ENCODE measurements around the gene GASK1A. TPM values are rescaled to one million over a fixed set of nuclear protein-coding genes. Genes with fewer than 3 reads are reported as not detected.
"Not testable (repeated sequence)": the region's sequence is repeated elsewhere in the genome, so short reads cannot be mapped to it uniquely, and the experiment has no call there.

The GASK1A gene
- total RNA-seq, 2 donors from 2014 or later: 8.8 to 16.8 TPM

GRCh38 chr3:42970557-42970956 lies 8.6 kb upstream of the GASK1A start:
- Histone ChIP-seq H3K27ac (no peak overlapping the region), H3K36me3 (replicated peaks in 1 of 2; ENCODE audit: insufficient read depth in 1 of 2, low read depth in 2 of 2) (no peaks in the 10 kb centered on the region), H3K27me3 (no peaks in the 10 kb centered on the region), H3K4me1 (no peaks in the 10 kb centered on the region), H3K9me3 (peaks cover 0 to 9% (median 0%) of the 10 kb centered on the region in 3 donors), H3K4me3 (no peak overlapping the region)
- TF ChIP-seq CTCF (IDR thresholded peaks at IDR 0.05) (no peak), POLR2A (IDR thresholded peaks at IDR 0.05) (no peak)
- no peak for ATAC-seq
- intact Hi-C loops (cut with DNase I): no loop called here
- no peak for DNase-seq

- Histone ChIP-seq H3K9me3 (peaks cover 0 to 9% (median 0%) of the 10 kb centered on the region in 3 donors), H3K36me3 (replicated peaks in 1 of 2; ENCODE audit: insufficient read depth in 1 of 2, low read depth in 2 of 2) (no peaks in the 10 kb centered on the region), H3K27me3 (no peaks in the 10 kb centered on the region), H3K4me1 (no peaks in the 10 kb centered on the region), H3K27ac (no peak overlapping the region), H3K4me3 (no peak overlapping the region)
- ATAC-seq (no peak), DNase-seq (no peak)
- intact Hi-C loops (cut with DNase I): no loop called here
- 89 to 90% methylated on average over 3 of the region's 3 CpGs for WGBS, 2 donors
- TF ChIP-seq CTCF (IDR thresholded peaks at IDR 0.05) (no peak), POLR2A (IDR thresholded peaks at IDR 0.05) (no peak)
Measured at GRCh38 chr3:42970976-42971772, 7.9 kb upstream of the GASK1A start.

- H3K36me3 ChIP-seq (replicated peaks in 1 of 2; ENCODE audit: insufficient read depth in 1 of 2, low read depth in 2 of 2); ATAC-seq; H3K9me3 ChIP-seq; H3K4me3 ChIP-seq; H3K27me3 ChIP-seq; DNase-seq; intact Hi-C loops (cut with DNase I); H3K27ac ChIP-seq; H3K4me1 ChIP-seq: not testable (repeated sequence)
- 74 to 87% methylated on average over 3 of the region's 3 CpGs for WGBS, 2 donors
Measured at GRCh38 chr3:42974906-42975305, 4.2 kb upstream of the GASK1A start.

- 64 to 74% methylated on average over 2 of the region's 2 CpGs for WGBS, 2 donors
- Histone ChIP-seq H3K9me3 (peaks cover 0 to 9% (median 0%) of the 10 kb centered on the region in 3 donors), H3K27me3 (no peaks in the 10 kb centered on the region), H3K36me3 (replicated peaks in 1 of 2; ENCODE audit: insufficient read depth in 1 of 2, low read depth in 2 of 2) (no peaks in the 10 kb centered on the region), H3K4me3 (no peak overlapping the region), H3K27ac (no peak overlapping the region), H3K4me1 (peaks cover 7% of the 10 kb centered on the region)
- no peak for ATAC-seq
- DNase-seq: no peak
- TF ChIP-seq CTCF (IDR thresholded peaks at IDR 0.05): no peak
- TF ChIP-seq POLR2A (IDR thresholded peaks at IDR 0.05): no peak
- intact Hi-C loops (cut with DNase I): no loop called here
Measured at GRCh38 chr3:42975456-42975855, 3.7 kb upstream of the GASK1A start.

GRCh38 chr3:42975955-42976354 lies 3.2 kb upstream of the GASK1A start:
- Histone ChIP-seq H3K36me3 (replicated peaks in 1 of 2; ENCODE audit: insufficient read depth in 1 of 2, low read depth in 2 of 2) (no peaks in the 10 kb centered on the region), H3K27ac (no peak overlapping the region), H3K4me3 (no peak overlapping the region), H3K9me3 (peaks cover 0 to 9% (median 0%) of the 10 kb centered on the region in 3 donors), H3K4me1 (peaks cover 7% of the 10 kb centered on the region), H3K27me3 (no peaks in the 10 kb centered on the region)
- DNase-seq (no peak), ATAC-seq (no peak)
- TF ChIP-seq CTCF (IDR thresholded peaks at IDR 0.05): no peak
- TF ChIP-seq POLR2A (IDR thresholded peaks at IDR 0.05): no peak
- WGBS, 2 donors: 83 to 88% methylated on average over 5 of the region's 5 CpGs
- intact Hi-C loops (cut with DNase I): no loop called here

All from body of pancreas (tissue), 4 donors.